GM10266 (cell line): Measurements from ENCODE around the gene PARP3.

Source experiments
- DNase-seq: peaks from one replicate; pipeline ENCODE4 v3.0.0; 2012; ENCODE audit errors: extremely low spot score
- CTCF ChIP-seq: IDR thresholded peaks from 2 replicates; pipeline ENCODE4 v1.5.1; 2012; ENCODE audit warnings: mild to moderate bottlenecking, low read depth; ENCODE audit not compliant: control insufficient read depth, insufficient read depth; ENCODE audit errors: missing control alignments

Gene PARP3

GRCh38 chr3:51929420-51930003, 12.7 kb upstream of the PARP3 start:
- no peak for TF ChIP-seq CTCF
- DNase-seq, result peak; percentile 6

GRCh38 chr3:51930439-51930838, 11.7 kb upstream of the PARP3 start:
- TF ChIP-seq CTCF, result no peak
- DNase-seq, result peak; percentile 4

GRCh38 chr3:51931756-51932155, 10.4 kb upstream of the PARP3 start:
- DNase-seq, result peak; percentile 4

GRCh38 chr3:51932471-51933370, 9.4 kb upstream of the PARP3 start:
- TF ChIP-seq CTCF, result no peak
- no peak for DNase-seq

More at GRCh38 chr3:51931756-51932155, 10.4 kb upstream of the PARP3 start:
- TF ChIP-seq CTCF, result no peak

GRCh38 chr3:51933471-51934138, 8.6 kb upstream of the PARP3 start:
- no peak for DNase-seq
- no peak for TF ChIP-seq CTCF

- no peak for TF ChIP-seq CTCF
- DNase-seq, result no peak
Measured at GRCh38 chr3:51934139-51934850, 7.9 kb upstream of the PARP3 start.
